HG02981 (cell line): ENCODE data around the gene TERT.

Experiments used
- ATAC-seq: cut with Tn5 transposase; IDR thresholded peaks from one replicate; pipeline ENCODE4 v1.9.1; 2021; ENCODE audit warnings: mild to moderate bottlenecking, moderate library complexity; ENCODE audit not compliant: unreplicated experiment

The TERT gene

DNA sequence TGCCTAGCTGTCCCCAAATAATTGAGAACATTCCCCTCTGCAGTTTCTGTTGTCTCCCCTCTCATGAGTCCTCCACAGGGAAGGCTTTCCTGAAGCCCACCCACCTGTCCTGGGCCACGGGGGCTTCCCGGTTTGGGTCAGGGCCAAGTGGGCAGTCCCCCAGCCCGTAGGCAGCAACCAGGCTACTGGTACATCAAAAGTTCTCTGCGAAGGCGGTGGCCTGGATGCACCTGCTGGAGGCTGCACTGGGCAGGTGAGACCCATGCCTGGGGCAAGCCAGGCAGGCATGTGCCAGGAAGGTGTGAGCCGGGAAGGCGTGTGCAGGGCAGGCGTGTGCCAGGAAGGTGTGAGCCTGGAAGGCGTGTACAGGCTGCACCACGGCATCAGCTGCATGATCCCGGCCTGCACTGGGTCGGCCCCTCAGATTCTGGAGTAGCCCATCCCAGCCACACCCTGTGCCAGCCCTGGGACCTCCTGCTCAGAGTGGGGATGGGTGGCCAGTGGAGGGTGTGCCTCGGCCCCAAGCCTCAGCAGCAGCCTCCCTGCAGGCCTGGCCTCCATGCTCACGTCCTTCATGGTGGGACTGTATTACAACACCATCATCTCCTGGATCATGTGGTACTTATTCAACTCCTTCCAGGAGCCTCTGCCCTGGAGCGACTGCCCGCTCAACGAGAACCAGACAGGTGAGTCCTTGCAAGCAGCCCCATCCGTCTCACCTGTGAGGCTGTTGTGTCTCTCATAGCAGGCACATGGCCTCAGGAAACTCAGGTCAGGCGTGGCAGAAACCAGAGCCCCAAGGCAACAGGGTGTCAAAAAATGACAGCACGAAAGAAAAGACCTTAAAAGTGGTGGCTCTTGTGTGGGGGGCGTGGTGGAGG is 84.7 kb downstream of the TERT start:
- no peak for ATAC-seq

DNA sequence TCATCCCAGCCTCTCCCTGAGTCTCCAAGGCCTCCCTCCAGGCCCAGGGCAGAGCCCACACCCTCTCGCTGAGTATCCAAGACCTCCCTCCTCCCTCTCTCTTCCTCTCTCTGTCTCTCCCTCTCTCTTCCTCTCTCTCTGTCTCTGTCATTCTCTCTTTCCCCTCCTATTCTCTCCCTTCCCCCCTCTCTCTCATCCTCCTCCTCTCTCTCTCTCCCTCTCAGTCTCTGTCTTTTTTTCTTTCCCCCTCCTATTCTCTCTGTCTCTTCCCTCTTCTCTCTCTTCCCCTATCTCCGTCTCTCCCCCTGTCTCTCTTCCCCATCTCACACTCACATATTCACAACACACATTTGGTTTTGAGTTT is 85.4 kb downstream of the TERT start:
- ATAC-seq = no peak

DNA sequence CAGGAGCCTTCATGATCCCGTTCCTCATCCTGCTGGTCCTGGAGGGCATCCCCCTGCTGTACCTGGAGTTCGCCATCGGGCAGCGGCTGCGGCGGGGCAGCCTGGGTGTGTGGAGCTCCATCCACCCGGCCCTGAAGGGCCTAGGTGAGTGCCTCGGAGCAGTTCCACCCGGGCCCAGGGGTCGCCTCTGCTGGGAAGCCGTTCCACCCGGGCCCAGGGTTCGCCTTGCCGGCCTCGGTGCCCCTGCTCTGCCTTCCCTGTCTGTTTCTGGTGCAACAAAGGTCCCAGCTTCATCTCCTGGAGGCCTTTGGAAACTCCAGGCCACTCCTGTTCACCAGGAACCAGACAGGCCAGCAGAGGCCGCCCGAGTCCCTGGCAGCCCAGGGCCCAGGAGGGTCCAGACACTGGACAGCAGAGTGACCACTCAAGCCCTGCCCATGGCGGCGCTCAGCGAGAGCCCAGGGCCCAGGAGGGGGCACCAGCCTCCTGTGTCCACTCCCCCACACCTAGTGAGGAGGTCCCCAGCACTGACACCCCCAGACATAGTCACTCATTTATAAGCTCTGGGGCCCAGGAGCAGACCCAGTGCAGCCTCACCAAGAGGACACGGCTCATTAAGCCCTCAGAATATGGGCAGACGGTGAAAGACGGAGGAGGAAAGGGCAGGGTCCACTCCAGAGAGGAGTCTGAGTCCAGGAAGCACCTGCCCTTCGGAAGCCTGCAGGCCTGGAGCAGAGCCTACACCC is 86.0 kb downstream of the TERT start:
- no peak for ATAC-seq

DNA sequence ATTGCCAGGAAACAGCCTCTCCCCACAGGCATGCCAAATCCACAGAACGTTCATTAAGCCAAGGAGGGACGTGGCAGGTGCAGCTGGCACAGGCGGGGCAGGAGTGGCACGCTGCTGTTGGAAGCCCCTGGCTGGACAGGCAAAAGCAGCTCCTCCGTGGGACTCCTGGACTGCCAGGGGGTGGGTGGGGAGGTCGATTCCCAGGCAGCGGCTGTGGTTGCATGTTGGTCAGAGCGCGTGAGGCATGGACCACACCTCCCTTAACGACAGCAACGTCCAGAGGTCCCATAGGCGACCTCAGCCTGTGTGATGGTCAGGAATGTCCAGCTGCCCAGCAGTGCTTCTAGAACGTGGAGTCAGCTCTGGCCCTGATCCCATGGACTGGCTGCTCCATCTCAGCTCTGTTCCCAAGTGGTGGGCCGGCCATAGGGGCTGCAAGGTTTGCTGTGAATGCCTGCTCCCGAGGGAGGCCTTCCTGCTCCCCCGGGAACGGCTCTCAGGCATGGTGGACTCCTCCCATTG is 86.6 kb downstream of the TERT start:
- ATAC-seq = no peak

DNA sequence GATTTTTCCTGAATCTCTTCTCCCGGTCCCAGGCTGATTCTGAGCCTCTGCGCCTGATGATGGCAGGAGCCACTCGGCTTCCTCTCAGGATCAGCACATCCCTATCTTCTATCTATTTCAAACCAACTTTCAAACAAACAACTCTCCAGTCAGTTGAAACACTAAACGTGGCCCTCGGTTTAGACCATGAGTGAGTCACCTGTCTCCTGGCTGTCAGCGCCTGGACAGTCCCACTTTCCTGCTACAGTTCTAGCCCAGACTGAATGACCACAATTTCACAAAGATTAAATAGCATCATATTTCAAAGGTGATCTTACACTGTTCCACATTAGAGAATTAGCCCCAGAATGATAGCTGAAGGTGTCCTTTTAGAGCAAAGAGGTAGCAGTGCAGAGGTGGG is 87.3 kb downstream of the TERT start:
- no peak for ATAC-seq

DNA sequence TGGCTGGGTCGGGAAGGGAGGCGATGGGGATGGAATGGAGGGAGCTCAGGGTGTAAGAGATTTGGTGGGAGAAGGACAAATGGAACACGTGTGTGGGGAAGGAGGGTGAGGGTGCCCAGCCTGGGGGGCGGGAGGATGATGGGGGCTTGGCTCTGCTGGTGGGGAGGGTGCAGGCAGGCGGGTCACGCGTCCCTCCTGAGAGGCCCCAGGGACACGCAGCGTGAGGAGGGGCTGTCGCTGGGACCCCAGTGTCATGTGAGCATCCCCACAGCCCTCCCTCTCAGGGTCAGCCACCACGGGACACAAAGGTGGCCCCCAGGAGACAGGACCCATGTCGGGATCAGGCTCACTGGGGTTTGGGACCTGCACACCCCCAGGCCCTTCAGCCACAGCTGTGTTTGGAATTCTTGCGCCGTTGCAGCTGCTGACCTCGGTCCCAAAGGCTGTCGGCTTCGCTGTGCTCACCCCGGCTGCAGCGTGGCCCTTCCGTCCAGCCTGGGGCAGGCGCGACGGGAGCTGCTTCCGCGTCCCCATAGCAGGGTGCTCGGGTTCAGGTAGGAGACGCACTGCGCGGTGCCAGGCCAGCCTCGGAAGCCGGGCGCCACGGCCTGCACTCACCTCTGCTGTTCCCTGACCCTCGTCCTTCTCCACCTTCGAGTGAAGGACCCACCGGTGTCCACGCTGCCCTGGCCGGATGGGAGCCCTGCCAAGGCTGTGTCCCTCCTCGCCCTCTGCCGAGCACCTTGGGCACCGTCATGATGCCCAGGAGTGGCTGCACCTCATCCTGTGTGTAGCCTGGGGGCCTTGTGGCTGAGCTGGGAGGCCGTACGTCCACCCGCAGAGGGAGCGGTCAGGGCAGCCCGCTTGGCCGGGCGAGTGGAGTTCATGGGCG is 88.1 kb downstream of the TERT start:
- ATAC-seq = no peak

DNA sequence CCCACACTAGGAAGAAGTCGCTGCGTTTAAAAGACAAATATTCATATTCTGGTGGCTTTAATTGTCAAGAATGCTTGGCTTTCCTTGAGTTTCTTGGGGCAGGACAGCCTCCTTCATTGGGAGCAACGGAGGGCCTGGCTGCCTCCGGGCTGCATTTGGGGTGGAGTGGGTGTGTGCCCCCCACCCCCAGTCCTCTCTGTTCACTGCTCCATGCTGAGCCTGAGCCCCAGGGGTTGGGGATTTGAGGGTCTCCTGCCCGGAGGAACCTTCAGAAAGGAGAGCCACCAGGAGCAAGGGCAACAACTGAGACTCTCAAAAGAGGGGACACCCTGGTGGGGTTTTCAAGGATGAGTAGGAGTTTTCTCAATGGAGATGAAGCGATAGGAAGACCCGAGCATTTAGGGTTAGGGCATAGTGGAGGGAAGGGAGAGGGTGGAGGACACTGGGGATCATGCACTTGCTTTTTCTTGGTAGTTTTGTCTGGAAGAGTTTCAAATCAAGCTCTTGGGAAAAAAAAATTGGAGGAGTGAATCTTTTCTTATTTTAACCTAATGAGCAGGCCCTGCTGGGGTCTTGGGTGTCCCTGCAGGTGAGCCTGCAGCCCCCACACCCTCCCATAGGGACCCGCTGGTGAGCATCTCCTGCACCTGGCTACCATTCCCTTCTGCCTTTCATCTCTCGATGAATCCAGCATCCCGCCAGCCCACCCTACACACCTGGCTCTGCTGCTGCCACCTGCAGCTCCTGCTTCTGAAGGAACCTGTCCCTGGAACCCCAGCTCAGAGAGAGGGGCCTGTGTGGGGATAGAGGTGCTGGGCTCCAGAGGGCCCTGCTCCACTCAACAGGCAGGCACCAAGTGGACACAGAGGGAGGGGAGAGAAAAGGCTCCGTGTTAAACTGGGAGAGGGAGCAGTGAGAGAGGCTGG is 89.3 kb downstream of the TERT start:
- no peak for ATAC-seq

DNA sequence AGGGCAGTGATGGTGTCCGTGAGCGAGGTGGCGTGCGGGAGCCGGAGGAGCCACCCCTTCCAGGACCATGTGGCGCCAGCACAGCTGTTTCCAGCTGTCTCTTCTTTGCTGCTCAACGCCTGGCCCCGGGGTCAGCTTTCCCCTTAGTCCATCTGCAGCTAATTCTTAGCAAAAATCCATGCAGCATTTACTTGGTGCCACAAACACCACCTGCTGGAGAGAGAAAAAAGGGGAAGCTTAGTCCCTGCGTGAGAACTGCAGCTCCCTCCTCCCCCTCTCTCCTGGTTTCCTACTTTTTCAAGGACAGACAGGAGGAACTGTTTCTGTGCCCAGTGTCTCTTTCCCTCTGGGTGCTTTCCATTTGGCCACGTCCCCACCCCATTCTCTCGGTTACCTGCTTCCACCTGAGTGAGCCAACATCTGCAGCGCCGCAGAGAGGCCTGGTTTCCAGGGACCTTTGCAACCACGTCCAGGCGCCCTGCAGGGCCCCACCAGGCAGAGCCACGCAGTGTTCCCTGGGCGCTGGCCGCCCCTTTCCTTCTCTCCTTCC is 90.1 kb downstream of the TERT start:
- no peak for ATAC-seq

DNA sequence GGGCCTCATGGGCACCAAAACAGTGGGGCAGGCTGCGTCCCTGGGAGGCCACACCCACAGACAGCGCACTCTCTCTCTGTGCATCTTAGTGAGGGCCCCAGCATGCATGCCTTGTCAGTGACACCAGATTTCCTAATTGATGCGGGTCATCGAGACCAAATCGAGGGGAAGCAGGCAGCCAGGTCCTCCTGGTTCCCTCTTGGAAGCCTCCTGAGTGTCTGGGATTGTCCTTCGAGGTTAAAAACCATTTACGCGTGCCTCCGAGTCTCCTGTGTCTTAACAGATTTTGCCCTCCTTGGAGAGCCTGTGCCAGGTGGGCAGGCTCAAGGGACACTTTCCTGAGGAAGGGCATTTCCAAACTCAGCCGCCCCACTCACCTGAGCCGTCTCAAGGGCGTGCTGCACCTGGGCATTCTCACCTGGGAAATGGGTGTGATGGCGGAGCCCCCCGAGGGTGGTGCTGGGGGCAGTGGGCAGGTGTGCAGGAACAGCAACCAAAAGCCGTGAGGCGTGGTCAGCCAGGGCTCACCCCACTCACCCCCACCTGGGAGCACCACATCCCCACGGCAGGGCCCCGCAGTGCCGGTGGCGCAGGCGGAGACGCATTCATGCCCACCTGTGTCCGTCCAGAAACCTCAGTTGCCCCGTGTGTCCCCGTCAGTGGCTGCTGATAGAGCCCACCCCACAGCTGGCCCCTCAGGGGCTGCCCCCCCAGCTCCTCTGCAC is 90.7 kb downstream of the TERT start:
- ATAC-seq = no peak

DNA sequence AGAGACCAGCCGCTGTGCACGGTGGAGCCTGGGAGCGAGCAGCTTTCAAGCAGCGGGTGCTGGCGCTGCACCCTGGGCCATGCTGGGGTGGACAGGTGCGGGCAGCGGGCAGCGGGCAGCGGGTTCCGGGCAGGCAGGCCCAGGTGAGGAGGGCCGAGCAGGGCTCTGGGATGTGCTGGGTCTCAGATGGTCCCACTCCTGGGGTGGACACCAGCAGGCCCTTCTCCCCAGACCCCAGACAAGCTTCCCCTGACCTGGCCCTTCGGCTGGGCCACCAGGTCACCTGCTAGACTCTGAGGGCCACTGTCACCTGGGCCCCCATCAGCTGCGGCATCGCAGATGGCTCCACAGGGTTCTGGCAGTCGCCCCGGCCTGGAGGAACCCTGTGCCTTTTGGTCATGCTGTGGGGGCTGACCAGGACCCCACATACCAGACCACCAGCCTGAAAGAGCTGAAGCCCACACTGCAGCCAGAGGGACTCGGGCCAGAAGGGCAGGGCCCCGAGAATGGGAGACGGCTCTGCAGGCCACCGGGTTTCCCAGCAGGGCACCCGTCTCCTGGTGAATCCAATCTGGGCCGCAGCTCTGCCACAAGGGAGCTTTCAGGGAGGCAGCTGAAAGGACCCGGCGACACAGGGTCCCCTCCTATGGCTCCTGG is 91.4 kb downstream of the TERT start:
- ATAC-seq = no peak
